GM21529 (cell line): ENCODE data around the gene NUP210L.
"Not testable (repeated sequence)": the region's sequence is repeated elsewhere in the genome, so short reads cannot be mapped to it uniquely, and the experiment has no call there.

Experiments
- ATAC-seq: cut with Tn5 transposase; IDR thresholded peaks from one replicate; pipeline ENCODE4 v1.9.1; 2021; ENCODE audit not compliant: unreplicated experiment

NUP210L gene

GRCh38 chr1:153995640-153996039 lies 159.2 kb downstream of the NUP210L start:
- ATAC-seq = no peak

GRCh38 chr1:153995202-153995601 lies 159.7 kb downstream of the NUP210L start:
- ATAC-seq = no peak

GRCh38 chr1:153991806-153992205 lies 163.1 kb downstream of the NUP210L start:
- ATAC-seq = no peak

- no peak for ATAC-seq
Measured at GRCh38 chr1:153991151-153991630, 163.7 kb downstream of the NUP210L start.

GRCh38 chr1:153990468-153991150 lies 164.3 kb downstream of the NUP210L start, which contains the start of gene RPS27:
RPS27 (plus strand) TSS chr1:153990762; CDS start chr1:153990797, 35 bp downstream.
- ATAC-seq = peak; percentile 69

- no peak for ATAC-seq
Measured at GRCh38 chr1:153987621-153988020, 167.3 kb downstream of the NUP210L start.

GRCh38 chr1:153985941-153986761 lies 168.7 kb downstream of the NUP210L start, which contains the start of gene RAB13:
RAB13 (minus strand) TSS chr1:153986339; CDS start chr1:153986236, 103 bp downstream.
- ATAC-seq = no peak

- no peak for ATAC-seq
Measured at GRCh38 chr1:153985341-153985912, 169.4 kb downstream of the NUP210L start.

GRCh38 chr1:153984123-153984894 lies 170.6 kb downstream of the NUP210L start:
- ATAC-seq = no peak

- not testable (repeated sequence) for ATAC-seq
Measured at GRCh38 chr1:153981735-153982134, 173.1 kb downstream of the NUP210L start.

- not testable (repeated sequence) for ATAC-seq
Measured at GRCh38 chr1:153979091-153979490, 175.8 kb downstream of the NUP210L start.

- no peak for ATAC-seq
Measured at GRCh38 chr1:153978274-153978909, 176.5 kb downstream of the NUP210L start.

GRCh38 chr1:153977250-153978240 lies 177.3 kb downstream of the NUP210L start, which contains the start of gene JTB:
JTB (minus strand) TSS chr1:153977674; CDS start chr1:153977252, 422 bp downstream.
- peak; percentile 77 for ATAC-seq

GRCh38 chr1:153976819-153977249 lies 178.0 kb downstream of the NUP210L start:
- no peak for ATAC-seq

- no peak for ATAC-seq
Measured at GRCh38 chr1:153973525-153973924, 181.3 kb downstream of the NUP210L start.

GRCh38 chr1:153973071-153973470 lies 181.8 kb downstream of the NUP210L start:
- ATAC-seq = no peak

GRCh38 chr1:153970346-153970745 lies 184.5 kb downstream of the NUP210L start:
- no peak for ATAC-seq

- ATAC-seq = no peak
Measured at GRCh38 chr1:153968972-153969371, 185.9 kb downstream of the NUP210L start.

GRCh38 chr1:153968408-153968807 lies 186.5 kb downstream of the NUP210L start:
- no peak for ATAC-seq
